Adipose tissue (tissue), 3 donors: ENCODE results near the gene DLG2. TPM values are rescaled to one million over a fixed set of nuclear protein-coding genes. Genes with fewer than 3 reads are reported as not detected.
A peak's percentile ranks its signal among the peaks of the same experiment; 100 is the strongest.
"Not testable (repeated sequence)": the region's sequence is repeated elsewhere in the genome, so short reads cannot be mapped to it uniquely, and the experiment has no call there.

Experiments
- H3K27ac ChIP-seq: one replicate; pipeline ENCODE4 v1.5.1; 2013; ENCODE audit warnings: low read depth, low read length
- WGBS, 3 donors: extraction: QIAGEN DNeasy Blood & Tissue Kit; methylation state at CpG; one replicate each; pipeline ENCODE4 v1.1.7; 2013; 5-methylcytosine and 5-hydroxymethylcytosine counted together
- polyA plus RNA-seq, 3 donors: library from polyadenylated mRNA; stranded (reverse); fragments of 200-250 nt; gene quantifications; one replicate each; pipeline ENCODE4 v1.2.3, GENCODE V29; 2013
- donor health status: healthy with polysubstance abuse.
- donor health status: Bipolar disorder and iron deficiency.
- donor health status: healthy.

Gene DLG2
- polyA plus RNA-seq = 1 to 10 TPM in 1 of 3 donors, under 1 TPM in 2; 0.51 to 1.7 (median 0.91) TPM

GRCh38 chr11:85627332-85627997 lies at the start of gene DLG2:
Gene DLG2 (minus strand): TSS chr11:85627344.
- WGBS, 3 donors = 0 to 1% (median 1%) methylated on average over 23 of the region's 23 CpGs
- H3K27ac ChIP-seq = peak within 1 kb of the TSS; percentile 78

DNA sequence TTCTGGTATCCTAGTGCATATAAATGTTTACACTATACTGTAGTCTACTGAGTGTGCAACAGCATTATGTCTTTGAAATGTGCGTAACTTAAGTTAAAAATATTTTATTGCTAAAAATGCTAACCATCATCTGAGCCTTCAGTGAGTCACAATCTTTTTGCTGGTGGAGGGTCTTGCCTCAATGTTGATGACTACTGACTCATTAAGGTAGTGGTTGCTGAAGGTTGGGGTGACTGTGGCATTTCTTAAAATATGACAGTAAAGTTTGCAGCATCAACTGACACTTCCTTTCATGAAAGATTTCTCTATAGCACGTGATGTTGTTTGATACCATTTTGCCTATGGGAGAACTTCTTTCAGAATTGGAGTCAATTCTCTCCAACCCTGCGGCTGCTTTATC lies 46.2 kb upstream of the DLG2 start:
- no peak overlapping the region for H3K27ac ChIP-seq
- 86 to 91% (median 90%) methylated on average over 3 of the region's 3 CpGs for WGBS, 3 donors

DNA sequence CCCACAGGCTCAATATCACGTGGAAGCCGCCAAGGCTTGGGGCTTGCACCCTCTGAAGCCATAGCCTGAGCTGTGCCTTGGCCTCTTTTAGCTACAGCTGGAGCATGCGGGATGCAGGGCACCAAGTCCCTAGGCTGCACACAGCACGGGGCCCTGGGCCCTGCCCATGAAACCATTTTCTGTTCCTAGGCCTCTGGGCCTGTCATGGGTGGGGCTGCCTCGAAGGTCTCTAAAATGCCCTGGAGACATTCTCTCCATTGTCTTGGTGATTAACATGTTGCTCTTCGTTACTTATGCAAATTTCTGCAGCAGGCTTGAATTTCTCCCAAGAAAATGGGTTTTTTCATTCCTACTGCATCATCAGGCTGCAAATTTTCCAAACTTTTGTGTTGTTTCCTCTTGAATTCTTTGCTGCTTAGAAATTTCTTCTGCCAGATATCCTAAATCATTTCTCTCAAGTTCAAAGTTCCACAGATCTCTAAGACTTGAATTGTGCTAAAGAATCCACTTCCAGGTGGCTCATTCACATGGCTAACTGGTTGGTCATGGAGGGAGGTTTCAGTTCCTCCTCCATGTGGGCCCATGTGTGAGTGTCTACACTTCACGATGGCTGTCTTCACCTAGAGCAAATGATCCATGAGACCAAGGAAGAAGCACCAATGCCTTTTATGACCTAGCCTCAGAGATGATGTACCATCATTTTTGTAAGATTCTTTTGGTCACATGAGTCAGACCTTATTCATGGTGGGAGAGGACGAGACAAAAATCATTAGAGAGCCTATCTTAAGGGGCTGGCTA lies 45.2 kb upstream of the DLG2 start:
- 88 to 91% (median 89%) methylated on average over 8 of the region's 8 CpGs for WGBS, 3 donors
- no peak overlapping the region for H3K27ac ChIP-seq

GRCh38 chr11:85670949-85671663 lies 44.0 kb upstream of the DLG2 start:
- H3K27ac ChIP-seq = not testable (repeated sequence)

- H3K27ac ChIP-seq = no peak overlapping the region
- WGBS, 3 donors = 83 to 93% (median 90%) methylated on average over 1 of the region's 1 CpG
Measured at GRCh38 chr11:85668157-85668556, 41.0 kb upstream of the DLG2 start.

DNA sequence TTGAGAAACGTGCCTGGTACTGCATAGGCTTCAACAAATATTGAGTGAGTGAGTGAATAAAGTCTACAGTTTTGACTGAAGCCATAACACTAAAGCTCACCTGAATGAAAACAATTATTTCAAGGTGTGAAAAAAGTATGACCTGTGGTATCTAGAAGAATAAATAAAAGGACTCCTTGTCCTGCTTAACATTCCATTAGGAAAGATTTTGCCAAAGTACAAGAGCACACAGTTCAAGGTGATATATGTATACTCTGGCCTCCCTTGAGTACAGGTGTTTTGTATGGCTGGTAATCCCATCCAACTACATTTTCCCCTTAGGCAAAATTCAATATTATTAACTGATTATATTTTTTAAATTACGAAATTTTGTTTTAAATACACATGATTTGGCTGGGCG lies 39.5 kb upstream of the DLG2 start:
- H3K27ac ChIP-seq = no peak overlapping the region
- 53 to 94% (median 84%) methylated on average over 3 of the region's 3 CpGs for WGBS, 3 donors

DNA sequence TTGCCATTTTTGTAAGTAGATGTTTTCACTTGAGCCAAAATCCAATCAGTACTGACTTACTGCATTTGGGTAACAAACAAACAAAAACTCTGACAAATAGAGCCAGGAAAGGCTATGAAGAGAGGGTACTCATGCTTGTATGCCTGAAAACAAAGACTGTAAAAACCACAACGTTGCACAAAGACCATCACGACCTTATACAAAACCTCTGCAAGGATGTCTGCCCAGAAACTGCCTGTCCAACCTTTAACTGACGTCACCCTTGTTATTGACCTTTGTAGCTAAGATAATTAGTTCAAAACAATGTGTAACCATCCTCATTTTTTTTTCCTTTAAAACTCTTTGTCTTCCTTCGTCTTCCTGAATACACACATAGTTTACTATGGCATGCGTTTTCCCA lies 38.6 kb upstream of the DLG2 start:
- 66 to 67% (median 67%) methylated on average over 5 of the region's 5 CpGs for WGBS, 3 donors
- no peak overlapping the region for H3K27ac ChIP-seq

DNA sequence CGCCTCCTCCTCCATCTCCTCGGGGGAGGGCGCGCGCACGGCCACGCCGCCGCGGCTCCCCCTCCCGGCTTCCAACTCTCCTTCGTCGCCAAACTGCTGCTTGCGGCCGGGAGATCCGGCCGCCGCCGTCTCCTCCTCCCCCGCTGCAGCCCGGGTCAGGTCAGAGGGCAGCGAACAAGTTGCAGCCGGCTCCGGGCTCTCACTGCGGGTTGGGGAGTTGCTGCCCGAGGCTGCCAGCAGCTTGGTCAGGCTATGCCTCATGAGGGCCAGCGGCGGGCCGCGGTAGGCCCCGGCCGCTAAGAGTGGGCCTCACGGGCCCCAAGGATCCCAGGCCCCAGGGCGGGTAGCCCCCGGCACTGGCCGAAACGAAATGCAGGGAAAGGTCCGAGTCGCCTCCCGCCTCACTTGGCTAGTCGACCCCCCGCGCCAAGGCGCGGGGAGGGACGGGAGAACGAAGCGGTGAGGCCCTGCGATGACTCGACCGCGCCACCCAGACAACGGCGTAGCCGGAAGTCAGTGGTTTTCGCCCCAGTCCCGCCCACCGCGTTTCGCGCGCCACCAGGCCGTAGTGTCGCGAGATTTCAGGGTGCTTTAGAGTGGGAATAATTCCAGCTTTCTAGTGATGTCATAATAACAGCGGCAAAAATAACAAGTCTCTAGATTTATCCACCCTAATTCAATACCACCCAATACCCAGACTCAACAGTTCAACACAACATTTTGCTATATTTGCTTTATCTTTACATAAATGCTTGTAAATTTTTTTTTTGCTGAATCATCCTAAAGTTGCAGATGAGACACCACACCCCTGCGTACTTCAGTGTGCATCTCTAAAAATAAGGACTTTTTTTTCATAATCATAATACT lies 37.7 kb upstream of the DLG2 start, which contains the start of gene CREBZF:
Gene CREBZF, minus strand, starts transcription at position 515 of the 867 bp plus-strand sequence. Its CDS starts 254 bp downstream, at position 261.
- peak within 1 kb of the TSS; percentile 90 for H3K27ac ChIP-seq
- WGBS, 3 donors = 0 to 1% (median 1%) methylated on average over 61 to 67 of the region's 67 CpGs

DNA sequence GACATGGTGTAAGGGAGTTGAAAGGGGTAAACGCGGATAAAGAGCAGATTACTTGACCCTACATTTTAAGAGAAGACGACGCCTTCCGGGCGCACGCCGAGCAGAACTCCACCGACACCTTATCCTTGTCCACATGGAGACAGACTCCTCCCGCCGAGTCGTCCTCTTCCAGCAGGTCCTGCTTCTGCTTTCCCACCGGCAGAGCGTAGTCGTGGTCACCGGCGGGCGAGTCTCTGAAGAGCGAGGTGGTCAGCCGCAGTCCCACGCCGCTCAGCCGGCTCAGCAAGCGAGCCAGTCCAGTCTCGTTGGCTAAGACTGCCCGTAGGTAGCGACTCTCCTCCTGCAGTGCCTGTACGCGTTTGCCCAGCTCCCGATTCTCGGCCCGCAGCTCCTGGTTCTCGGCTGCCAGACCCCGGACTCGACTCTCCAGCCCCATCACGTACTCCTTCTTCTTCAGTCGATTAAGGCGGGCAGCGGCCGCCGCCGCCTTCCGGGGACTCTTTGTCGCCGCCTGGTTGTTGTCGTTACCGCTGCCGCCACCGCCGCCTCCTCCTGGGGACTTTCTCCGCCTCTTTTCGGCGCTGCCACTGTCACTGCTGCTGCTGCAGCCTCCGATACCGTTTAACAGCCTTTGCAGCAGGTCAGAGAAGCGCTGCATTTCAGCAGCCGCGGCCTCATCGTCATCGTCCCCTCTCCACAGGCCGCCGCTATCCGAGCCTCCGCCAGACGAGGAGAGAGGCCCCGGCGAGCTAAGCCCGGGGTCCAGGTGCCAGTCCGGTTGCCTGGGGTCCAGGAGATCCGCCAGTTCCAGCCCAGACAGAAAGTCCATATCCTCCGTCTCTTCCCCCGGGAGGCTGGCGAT lies 36.8 kb upstream of the DLG2 start:
- 0% methylated on average over 68 to 73 of the region's 73 CpGs for WGBS, 3 donors
- H3K27ac ChIP-seq = peak overlapping the region; percentile 90

DNA sequence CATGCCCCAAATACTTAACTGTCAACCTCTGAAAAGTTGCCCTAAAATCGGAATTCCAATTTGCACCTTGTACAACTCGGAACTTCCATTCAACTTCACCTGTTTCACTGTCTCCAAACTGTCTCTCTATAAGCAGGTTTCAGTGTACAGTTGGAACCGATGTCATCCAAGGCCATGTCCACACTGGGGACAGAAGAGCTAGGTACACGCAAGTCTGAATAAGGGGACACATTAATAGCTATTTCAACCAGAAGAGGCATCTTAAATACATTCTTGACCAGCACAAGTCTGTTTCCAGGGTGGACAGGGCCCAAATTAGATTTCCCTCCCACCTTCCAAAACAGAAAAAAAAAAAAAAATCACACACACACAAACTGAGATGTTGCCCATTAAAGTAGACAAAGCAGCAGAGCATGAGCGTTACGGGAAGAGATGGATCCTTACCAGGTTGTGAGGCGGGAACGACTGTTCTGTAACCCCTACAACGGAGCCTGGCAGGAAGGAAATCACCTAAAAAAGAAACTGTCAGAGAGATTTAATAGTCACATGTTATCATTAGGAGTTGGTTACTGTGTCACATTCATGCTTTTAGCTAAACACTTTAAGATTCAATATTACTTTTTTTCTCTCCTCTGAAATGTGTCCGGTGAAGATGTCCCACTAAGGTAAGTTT lies 36.1 kb upstream of the DLG2 start:
- WGBS, 3 donors = 1 to 5% (median 3%) methylated on average over 10 of the region's 10 CpGs
- no peak overlapping the region for H3K27ac ChIP-seq

DNA sequence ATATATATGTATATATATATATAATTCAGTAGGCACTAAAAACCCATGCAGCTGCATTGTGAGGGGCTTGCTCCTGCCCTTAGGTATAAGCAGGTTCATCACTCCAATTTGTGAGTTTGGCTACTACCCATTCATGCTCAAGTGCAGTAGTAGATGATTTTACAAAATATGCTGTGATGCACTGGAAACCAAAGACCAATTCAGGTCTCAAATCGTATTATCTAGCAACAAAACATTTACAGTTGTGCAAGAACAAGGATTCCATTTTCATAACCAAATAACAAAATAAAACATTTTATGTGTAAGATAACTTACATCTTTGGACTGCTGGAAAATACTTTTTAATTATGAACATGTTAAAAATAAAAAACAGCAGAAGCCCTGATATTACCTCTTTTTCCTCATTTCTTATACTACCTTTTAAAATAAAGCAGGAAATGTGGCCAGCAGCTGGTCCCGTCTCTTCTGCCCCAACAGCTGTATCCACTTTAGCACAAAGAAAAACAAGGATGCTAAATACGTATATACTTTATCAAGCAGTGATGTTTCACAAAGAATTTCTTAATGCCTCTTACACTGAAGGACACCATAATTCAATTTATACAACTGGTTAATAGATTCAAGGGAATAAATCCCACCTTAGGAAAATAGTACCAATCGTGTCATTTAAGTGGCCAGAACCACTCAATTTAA lies 35.0 kb upstream of the DLG2 start:
- WGBS, 3 donors = 7 to 15% (median 9%) methylated on average over 4 of the region's 4 CpGs

GRCh38 chr11:85658180-85658579 lies 31.0 kb upstream of the DLG2 start:
- H3K27ac ChIP-seq = no peak overlapping the region
- WGBS, 3 donors = 24 to 59% (median 54%) methylated on average over 1 of the region's 1 CpG

More for the DNA sequence above, 35.0 kb upstream of the DLG2 start:
- no peak overlapping the region for H3K27ac ChIP-seq

GRCh38 chr11:85656777-85657176 lies 29.6 kb upstream of the DLG2 start:
- 82 to 90% (median 89%) methylated on average over 1 of the region's 1 CpG for WGBS, 3 donors
- H3K27ac ChIP-seq = no peak overlapping the region

DNA sequence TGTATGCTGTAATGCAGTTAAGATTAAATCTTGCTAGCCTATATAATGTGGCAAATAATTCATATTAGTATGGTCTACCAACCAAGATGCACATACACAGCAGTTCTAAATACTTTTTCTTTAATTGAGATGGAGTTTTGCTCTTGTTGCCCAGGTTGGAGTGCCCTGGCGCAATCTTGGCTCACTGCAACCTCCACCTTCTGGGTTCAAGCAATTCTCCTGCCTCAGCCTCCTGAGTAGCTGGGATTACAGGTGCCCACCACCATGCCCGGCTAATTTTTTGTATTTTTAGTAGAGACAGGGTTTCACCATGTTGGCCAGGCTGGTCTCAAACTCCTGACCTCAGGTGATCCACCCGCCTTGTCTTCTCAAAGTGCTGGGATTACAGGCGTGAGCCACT lies 27.2 kb upstream of the DLG2 start:
- WGBS, 3 donors = 86 to 97% (median 88%) methylated on average over 3 to 4 of the region's 4 CpGs

DNA sequence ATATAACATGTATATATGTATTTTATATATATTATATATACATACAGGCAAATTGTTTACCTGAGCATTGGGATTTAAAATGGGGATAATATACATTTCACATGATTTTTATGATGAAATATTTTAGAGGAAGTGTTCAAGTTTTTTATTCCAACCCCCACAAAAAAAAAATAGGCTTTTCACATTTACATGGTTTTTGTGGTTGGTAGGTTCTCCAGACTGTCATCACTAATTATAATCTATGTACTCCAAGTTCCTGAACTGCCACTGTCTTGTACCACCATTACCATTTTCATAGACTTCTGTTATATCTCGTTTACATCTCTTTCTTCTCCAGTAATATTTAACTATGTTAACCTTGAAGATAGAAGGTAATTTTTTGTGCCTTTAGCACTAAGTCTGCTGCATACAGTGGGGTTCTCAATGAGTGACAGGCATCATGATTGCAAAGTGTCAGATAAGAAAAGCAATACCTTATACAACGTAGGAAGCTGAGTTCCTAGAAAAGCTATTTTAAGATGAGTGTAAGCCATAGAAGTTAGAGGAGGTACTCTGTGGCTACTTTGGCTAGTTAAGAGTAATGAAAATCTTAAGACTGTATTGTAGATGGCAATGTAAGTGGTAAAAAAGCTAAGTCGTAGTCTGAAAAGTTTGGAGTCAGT lies 25.8 kb upstream of the DLG2 start:
- no peak overlapping the region for H3K27ac ChIP-seq
- WGBS, 3 donors = 47 to 56% (median 54%) methylated on average over 3 of the region's 3 CpGs

More for the DNA sequence above, 27.2 kb upstream of the DLG2 start:
- H3K27ac ChIP-seq = not testable (repeated sequence)

DNA sequence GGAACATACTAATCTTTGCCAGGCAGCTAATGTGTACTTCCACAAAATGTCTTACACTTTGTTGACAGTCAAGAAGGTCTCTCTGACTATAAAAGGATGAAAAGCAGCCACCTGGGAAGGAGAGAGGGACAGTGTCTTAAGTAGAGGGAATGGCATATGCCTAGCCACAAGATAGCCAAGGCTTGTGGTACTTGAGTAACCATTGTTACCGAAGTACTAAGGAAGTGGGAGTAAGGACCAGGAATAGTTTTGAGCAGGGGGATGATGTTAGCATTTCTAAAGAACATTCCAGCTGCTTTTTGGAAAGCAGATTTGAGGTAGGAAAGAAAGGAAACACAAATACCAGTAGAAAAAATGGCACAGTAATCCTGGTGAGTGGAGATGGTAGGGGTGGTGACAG lies 24.0 kb upstream of the DLG2 start:
- H3K27ac ChIP-seq = no peak overlapping the region
- WGBS, 3 donors = 70 to 88% (median 76%) methylated on average over 1 of the region's 1 CpG
